WTC11 (cell line): ENCODE measurements around the gene SF3B5. TPM values are rescaled to one million over a fixed set of nuclear protein-coding genes. Genes with fewer than 3 reads are reported as not detected.

Experiments used
- ATAC-seq: fragments of 200-7000 bp; cut with Tn5 transposase; 2 replicates; pipeline ENCODE4 v1.10.0; 2021; ENCODE audit warnings: mild to moderate bottlenecking, moderate library complexity
- CTCF ChIA-PET: fragments of 300-600 bp; sonication (Branson Sonifier 250); formaldehyde crosslinking; loops from one replicate; lab custom pipeline; 2021; ENCODE audit warnings: antibody characterized with exemption; lab: Charles Lee
- POLR2A ChIA-PET: fragments of 350-600 bp; sonication (Branson Sonifier 250); formaldehyde crosslinking; loops from one replicate; lab custom pipeline; 2021; ENCODE audit warnings: antibody characterized with exemption; lab: Charles Lee
- DNase-seq: peaks from one replicate; pipeline ENCODE4 v3.0.0; 2021; ENCODE audit warnings: low spot score
- H3K27ac Mint-ChIP-seq: 2 replicates; pipeline ENCODE4 v1.8.0; 2021; ENCODE audit warnings: mixed read lengths
- H3K27me3 Mint-ChIP-seq: 2 replicates; pipeline ENCODE4 v1.8.0; 2021; ENCODE audit warnings: low read depth, mild to moderate bottlenecking, moderate library complexity, mixed read lengths
- H3K36me3 Mint-ChIP-seq: 2 replicates; pipeline ENCODE4 v1.8.0; 2021; ENCODE audit warnings: mixed read lengths
- H3K4me1 Mint-ChIP-seq: 2 replicates; pipeline ENCODE4 v1.8.0; 2022; ENCODE audit warnings: mixed read lengths
- H3K4me3 Mint-ChIP-seq: 2 replicates; pipeline ENCODE4 v1.8.0; 2021; ENCODE audit warnings: mild to moderate bottlenecking, moderate library complexity, mixed read lengths
- H3K9me3 Mint-ChIP-seq: 2 replicates; pipeline ENCODE4 v1.8.0; 2021; ENCODE audit warnings: mixed read lengths
- CREB1 ChIP-seq: sonication (generic); formaldehyde crosslinking; IDR thresholded peaks from 2 replicates; pipeline ENCODE4 v1.8.0; 2023; ENCODE audit warnings: mild to moderate bottlenecking, missing genetic modification reagents
- PRRX2 ChIP-seq: fragments of 250-450 bp; sonication (Bioruptor Pico); IDR thresholded peaks from 2 replicates; pipeline ENCODE4 v1.8.0; 2021; ENCODE audit warnings: mild to moderate bottlenecking
- TEAD4 ChIP-seq: sonication (generic); formaldehyde crosslinking; IDR thresholded peaks from 2 replicates; pipeline ENCODE4 v1.8.0; 2022; ENCODE audit warnings: mild to moderate bottlenecking, missing genetic modification reagents
- TP53 ChIP-seq: sonication (generic); formaldehyde crosslinking; IDR thresholded peaks from 2 replicates; pipeline ENCODE4 v1.8.1; 2023; ENCODE audit warnings: mild to moderate bottlenecking, missing genetic modification reagents
- ZNF121 ChIP-seq: sonication (generic); formaldehyde crosslinking; IDR thresholded peaks from 2 replicates; pipeline ENCODE4 v1.8.0; 2023; ENCODE audit warnings: missing genetic modification reagents
- ZNF219 ChIP-seq: sonication (generic); formaldehyde crosslinking; IDR thresholded peaks from 2 replicates; pipeline ENCODE4 v1.8.0; 2023; ENCODE audit warnings: missing genetic modification reagents, mild to moderate bottlenecking, borderline replicate concordance
- ZNF396 ChIP-seq: fragments of 250-450 bp; sonication (Bioruptor Pico); IDR thresholded peaks from 2 replicates; pipeline ENCODE4 v1.8.0; 2021; ENCODE audit warnings: mild to moderate bottlenecking, moderate library complexity, borderline replicate concordance
- ZNF416 ChIP-seq: fragments of 250-450 bp; sonication (Bioruptor Pico); IDR thresholded peaks from 2 replicates; pipeline ENCODE4 v1.9.0; 2021; ENCODE audit warnings: mild to moderate bottlenecking, inconsistent platforms
- ZNF423 ChIP-seq: fragments of 250-450 bp; sonication (Bioruptor Pico); IDR thresholded peaks from 2 replicates; pipeline ENCODE4 v2.1.2; 2022; ENCODE audit warnings: mild to moderate bottlenecking, moderate library complexity
- total RNA-seq: library from RNA; stranded (reverse); gene quantifications from 3 replicates; pipeline ENCODE4 v1.2.3, GENCODE V29; 2021
- TF ChIP-seq, protein P1 (sequence below): fragments of 250-450 bp; sonication (Bioruptor Pico); IDR thresholded peaks from 2 replicates; pipeline ENCODE4 v1.9.0; 2021; ENCODE audit warnings: moderate library complexity, mild to moderate bottlenecking, inconsistent platforms, borderline replicate concordance
- TF ChIP-seq, protein P2 (sequence below): sonication (generic); formaldehyde crosslinking; conservative IDR thresholded peaks from 2 replicates; pipeline ENCODE4 v1.8.1; 2023; ENCODE audit warnings: mild to moderate bottlenecking, low read depth, missing genetic modification reagents, moderate library complexity
- TF ChIP-seq, protein P3 (sequence below): sonication (generic); formaldehyde crosslinking; IDR thresholded peaks from 2 replicates; pipeline ENCODE4 v1.8.1; 2023; ENCODE audit warnings: mild to moderate bottlenecking, moderate library complexity, missing genetic modification reagents
- TF ChIP-seq, protein P4 (sequence below): fragments of 250-450 bp; sonication (Bioruptor Pico); conservative IDR thresholded peaks from 2 replicates; pipeline ENCODE4 v1.9.0; 2021; ENCODE audit warnings: mild to moderate bottlenecking
- TF ChIP-seq, protein P5 (sequence below): sonication (generic); formaldehyde crosslinking; IDR thresholded peaks from 2 replicates; pipeline ENCODE4 v1.8.1; 2022; ENCODE audit warnings: low read depth, missing genetic modification reagents, borderline replicate concordance
- TF ChIP-seq, protein P6 (sequence below): sonication (generic); formaldehyde crosslinking; IDR thresholded peaks from 2 replicates; pipeline ENCODE4 v1.8.0; 2023; ENCODE audit warnings: missing genetic modification reagents
- TF ChIP-seq, protein P7 (sequence below): sonication (generic); formaldehyde crosslinking; IDR thresholded peaks from 2 replicates; pipeline ENCODE4 v1.8.1; 2023; ENCODE audit warnings: mild to moderate bottlenecking, missing genetic modification reagents
- TF ChIP-seq, protein P8 (sequence below): sonication (generic); formaldehyde crosslinking; IDR thresholded peaks from 2 replicates; pipeline ENCODE4 v1.8.0; 2022; ENCODE audit warnings: missing genetic modification reagents
- TF ChIP-seq, protein P9 (sequence below): sonication (generic); formaldehyde crosslinking; IDR thresholded peaks from 2 replicates; pipeline ENCODE4 v1.8.1; 2022; ENCODE audit warnings: low read depth, mild to moderate bottlenecking, moderate library complexity, missing genetic modification reagents, borderline replicate concordance

SF3B5 gene
- total RNA-seq, 1 experiment from 2014 or later = 181 TPM

DNA sequence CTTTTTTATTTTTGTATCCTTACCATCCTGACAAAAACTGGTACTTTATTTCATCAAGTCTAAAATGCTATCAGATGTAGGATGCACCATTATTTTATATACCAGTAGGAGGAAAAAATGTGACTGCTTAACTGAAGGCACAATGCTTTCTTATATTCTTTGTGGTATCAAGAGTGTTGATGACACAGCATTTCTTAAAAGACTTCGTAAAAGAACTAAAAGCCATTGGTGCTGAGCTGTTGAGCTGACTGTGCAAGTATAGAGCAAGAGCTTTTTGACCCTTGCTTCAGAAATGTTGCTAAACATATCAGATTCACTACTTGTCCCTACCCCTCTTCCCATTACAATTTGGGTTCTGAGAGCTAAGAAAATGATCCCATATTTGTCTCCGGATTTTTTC is 17.5 kb downstream of the SF3B5 start (continued):
- TF ChIP-seq, protein P1, sequence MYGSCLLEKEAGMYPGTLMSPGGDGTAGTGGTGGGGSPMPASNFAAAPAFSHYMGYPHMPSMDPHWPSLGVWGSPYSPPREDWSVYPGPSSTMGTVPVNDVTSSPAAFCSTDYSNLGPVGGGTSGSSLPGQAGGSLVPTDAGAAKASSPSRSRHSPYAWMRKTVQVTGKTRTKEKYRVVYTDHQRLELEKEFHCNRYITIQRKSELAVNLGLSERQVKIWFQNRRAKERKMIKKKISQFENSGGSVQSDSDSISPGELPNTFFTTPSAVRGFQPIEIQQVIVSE (CRISPR knock-in tag) = no peak
- TF ChIP-seq, protein P2, sequence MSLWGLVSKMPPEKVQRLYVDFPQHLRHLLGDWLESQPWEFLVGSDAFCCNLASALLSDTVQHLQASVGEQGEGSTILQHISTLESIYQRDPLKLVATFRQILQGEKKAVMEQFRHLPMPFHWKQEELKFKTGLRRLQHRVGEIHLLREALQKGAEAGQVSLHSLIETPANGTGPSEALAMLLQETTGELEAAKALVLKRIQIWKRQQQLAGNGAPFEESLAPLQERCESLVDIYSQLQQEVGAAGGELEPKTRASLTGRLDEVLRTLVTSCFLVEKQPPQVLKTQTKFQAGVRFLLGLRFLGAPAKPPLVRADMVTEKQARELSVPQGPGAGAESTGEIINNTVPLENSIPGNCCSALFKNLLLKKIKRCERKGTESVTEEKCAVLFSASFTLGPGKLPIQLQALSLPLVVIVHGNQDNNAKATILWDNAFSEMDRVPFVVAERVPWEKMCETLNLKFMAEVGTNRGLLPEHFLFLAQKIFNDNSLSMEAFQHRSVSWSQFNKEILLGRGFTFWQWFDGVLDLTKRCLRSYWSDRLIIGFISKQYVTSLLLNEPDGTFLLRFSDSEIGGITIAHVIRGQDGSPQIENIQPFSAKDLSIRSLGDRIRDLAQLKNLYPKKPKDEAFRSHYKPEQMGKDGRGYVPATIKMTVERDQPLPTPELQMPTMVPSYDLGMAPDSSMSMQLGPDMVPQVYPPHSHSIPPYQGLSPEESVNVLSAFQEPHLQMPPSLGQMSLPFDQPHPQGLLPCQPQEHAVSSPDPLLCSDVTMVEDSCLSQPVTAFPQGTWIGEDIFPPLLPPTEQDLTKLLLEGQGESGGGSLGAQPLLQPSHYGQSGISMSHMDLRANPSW (CRISPR knock-in tag) = no peak
- TF ChIP-seq ZNF121 (CRISPR knock-in tag) (no peak), ZNF396 (CRISPR knock-in tag) (no peak), ZNF423 (CRISPR knock-in tag) (no peak), TEAD4 (CRISPR knock-in tag) (no peak)
- TF ChIP-seq, protein P3, sequence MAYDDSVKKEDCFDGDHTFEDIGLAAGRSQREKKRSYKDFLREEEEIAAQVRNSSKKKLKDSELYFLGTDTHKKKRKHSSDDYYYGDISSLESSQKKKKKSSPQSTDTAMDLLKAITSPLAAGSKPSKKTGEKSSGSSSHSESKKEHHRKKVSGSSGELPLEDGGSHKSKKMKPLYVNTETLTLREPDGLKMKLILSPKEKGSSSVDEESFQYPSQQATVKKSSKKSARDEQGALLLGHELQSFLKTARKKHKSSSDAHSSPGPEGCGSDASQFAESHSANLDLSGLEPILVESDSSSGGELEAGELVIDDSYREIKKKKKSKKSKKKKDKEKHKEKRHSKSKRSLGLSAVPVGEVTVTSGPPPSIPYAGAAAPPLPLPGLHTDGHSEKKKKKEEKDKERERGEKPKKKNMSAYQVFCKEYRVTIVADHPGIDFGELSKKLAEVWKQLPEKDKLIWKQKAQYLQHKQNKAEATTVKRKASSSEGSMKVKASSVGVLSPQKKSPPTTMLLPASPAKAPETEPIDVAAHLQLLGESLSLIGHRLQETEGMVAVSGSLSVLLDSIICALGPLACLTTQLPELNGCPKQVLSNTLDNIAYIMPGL = no peak
- TF ChIP-seq, protein P4, sequence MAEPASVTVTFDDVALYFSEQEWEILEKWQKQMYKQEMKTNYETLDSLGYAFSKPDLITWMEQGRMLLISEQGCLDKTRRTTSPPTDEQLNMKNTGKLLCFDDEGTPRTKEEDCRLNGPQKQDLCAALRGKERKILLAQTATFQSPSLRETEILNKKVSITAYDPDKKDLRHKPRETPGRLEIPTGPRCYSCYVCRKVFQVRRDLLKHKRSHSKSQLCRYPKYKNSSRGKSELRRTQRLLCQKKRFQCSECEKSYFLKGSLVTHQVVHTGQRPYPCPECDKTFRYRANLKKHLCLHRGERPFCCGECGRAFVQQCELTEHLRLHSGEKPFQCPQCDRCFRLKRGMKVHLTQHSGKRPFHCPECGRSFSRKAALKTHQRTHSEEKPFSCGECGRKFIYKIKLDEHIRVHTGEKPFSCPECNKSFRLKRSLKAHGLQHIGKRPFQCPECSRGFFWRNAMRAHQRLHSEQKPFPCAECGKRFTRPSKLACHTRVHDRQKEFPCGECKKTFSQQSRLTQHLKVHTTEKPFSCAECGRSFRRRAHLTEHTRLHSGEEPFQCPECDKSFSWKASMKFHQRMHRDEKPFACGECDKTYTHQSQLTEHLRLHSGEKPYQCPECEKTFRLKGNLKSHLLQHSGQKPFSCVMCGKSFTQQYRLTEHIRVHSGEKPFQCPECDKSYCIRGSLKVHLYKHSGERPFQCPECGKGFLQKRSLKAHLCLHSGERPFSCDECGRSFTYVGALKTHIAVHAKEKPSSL (CRISPR knock-in tag) = no peak
- TF ChIP-seq, protein P5, sequence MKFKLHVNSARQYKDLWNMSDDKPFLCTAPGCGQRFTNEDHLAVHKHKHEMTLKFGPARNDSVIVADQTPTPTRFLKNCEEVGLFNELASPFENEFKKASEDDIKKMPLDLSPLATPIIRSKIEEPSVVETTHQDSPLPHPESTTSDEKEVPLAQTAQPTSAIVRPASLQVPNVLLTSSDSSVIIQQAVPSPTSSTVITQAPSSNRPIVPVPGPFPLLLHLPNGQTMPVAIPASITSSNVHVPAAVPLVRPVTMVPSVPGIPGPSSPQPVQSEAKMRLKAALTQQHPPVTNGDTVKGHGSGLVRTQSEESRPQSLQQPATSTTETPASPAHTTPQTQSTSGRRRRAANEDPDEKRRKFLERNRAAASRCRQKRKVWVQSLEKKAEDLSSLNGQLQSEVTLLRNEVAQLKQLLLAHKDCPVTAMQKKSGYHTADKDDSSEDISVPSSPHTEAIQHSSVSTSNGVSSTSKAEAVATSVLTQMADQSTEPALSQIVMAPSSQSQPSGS (CRISPR knock-in tag) = no peak
- TF ChIP-seq, protein P6, sequence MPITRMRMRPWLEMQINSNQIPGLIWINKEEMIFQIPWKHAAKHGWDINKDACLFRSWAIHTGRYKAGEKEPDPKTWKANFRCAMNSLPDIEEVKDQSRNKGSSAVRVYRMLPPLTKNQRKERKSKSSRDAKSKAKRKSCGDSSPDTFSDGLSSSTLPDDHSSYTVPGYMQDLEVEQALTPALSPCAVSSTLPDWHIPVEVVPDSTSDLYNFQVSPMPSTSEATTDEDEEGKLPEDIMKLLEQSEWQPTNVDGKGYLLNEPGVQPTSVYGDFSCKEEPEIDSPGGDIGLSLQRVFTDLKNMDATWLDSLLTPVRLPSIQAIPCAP = no peak
- TF ChIP-seq, protein P7, sequence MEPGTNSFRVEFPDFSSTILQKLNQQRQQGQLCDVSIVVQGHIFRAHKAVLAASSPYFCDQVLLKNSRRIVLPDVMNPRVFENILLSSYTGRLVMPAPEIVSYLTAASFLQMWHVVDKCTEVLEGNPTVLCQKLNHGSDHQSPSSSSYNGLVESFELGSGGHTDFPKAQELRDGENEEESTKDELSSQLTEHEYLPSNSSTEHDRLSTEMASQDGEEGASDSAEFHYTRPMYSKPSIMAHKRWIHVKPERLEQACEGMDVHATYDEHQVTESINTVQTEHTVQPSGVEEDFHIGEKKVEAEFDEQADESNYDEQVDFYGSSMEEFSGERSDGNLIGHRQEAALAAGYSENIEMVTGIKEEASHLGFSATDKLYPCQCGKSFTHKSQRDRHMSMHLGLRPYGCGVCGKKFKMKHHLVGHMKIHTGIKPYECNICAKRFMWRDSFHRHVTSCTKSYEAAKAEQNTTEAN (CRISPR knock-in tag) = no peak

DNA sequence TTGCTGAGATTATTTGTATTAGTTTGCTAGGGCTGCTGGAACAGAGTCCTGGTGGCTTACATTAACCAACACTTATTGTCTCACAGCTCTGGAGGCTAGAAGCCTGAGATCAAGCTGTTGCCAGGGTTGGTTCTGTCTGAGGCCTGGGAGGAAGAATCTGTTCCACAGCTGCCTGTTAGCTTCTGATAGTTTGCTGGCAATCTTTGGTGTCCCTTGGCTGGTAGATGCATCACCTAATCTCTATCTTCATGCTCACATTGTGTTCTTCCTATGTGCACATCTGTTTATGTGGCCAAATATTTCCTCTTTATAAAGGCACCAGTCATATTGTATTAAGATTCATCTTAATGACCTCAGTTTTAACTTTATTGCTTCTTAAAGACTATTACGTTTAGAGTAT is 19.5 kb downstream of the SF3B5 start:
- ATAC-seq = no peak
- H3K9me3 Mint-ChIP-seq = no peaks in the 10 kb centered on the region
- H3K4me3 Mint-ChIP-seq = no peak overlapping the region
- POLR2A ChIA-PET = no interaction called here
- H3K4me1 Mint-ChIP-seq = no peaks in the 10 kb centered on the region
- H3K27ac Mint-ChIP-seq = no peak overlapping the region
- TF ChIP-seq, protein P8, sequence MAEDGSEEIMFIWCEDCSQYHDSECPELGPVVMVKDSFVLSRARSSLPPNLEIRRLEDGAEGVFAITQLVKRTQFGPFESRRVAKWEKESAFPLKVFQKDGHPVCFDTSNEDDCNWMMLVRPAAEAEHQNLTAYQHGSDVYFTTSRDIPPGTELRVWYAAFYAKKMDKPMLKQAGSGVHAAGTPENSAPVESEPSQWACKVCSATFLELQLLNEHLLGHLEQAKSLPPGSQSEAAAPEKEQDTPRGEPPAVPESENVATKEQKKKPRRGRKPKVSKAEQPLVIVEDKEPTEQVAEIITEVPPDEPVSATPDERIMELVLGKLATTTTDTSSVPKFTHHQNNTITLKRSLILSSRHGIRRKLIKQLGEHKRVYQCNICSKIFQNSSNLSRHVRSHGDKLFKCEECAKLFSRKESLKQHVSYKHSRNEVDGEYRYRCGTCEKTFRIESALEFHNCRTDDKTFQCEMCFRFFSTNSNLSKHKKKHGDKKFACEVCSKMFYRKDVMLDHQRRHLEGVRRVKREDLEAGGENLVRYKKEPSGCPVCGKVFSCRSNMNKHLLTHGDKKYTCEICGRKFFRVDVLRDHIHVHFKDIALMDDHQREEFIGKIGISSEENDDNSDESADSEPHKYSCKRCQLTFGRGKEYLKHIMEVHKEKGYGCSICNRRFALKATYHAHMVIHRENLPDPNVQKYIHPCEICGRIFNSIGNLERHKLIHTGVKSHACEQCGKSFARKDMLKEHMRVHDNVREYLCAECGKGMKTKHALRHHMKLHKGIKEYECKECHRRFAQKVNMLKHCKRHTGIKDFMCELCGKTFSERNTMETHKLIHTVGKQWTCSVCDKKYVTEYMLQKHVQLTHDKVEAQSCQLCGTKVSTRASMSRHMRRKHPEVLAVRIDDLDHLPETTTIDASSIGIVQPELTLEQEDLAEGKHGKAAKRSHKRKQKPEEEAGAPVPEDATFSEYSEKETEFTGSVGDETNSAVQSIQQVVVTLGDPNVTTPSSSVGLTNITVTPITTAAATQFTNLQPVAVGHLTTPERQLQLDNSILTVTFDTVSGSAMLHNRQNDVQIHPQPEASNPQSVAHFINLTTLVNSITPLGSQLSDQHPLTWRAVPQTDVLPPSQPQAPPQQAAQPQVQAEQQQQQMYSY (CRISPR knock-in tag) = no peak
- TF ChIP-seq ZNF219 (CRISPR knock-in tag) (no peak), TP53 (no peak), CREB1 (CRISPR knock-in tag) (no peak), ZNF416 (CRISPR knock-in tag) (no peak), PRRX2 (CRISPR knock-in tag) (no peak)
- TF ChIP-seq, protein P1 (CRISPR knock-in tag) = no peak
- TF ChIP-seq, protein P9, sequence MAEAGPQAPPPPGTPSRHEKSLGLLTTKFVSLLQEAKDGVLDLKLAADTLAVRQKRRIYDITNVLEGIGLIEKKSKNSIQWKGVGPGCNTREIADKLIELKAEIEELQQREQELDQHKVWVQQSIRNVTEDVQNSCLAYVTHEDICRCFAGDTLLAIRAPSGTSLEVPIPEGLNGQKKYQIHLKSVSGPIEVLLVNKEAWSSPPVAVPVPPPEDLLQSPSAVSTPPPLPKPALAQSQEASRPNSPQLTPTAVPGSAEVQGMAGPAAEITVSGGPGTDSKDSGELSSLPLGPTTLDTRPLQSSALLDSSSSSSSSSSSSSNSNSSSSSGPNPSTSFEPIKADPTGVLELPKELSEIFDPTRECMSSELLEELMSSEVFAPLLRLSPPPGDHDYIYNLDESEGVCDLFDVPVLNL (CRISPR knock-in tag) = no peak
- TF ChIP-seq, all 79 proteins: peak for 0
- CTCF ChIA-PET = interaction anchor here (0.7 to 1.1 kb wide), 2 partner anchors 63 to 136 kb away, joined by 3 read pairs; no protein-coding TSS in a partner anchor
- DNase-seq = no peak
- Mint-ChIP-seq H3K36me3 (no peaks in the 10 kb centered on the region), H3K27me3 (peaks cover 15% of the 10 kb centered on the region)
